Cerebellar nuclear complex (tissue), 1 donor: Measurements from ENCODE around the gene TRAF3IP1.

ENCODE experiments used
- DNase-seq, 2 experiments: peaks; one replicate each; lab custom pipeline; 2025; lab: John Stamatoyannopoulos, UW

TRAF3IP1 gene

GRCh38 chr2:238408615-238409340, 88.5 kb downstream of the TRAF3IP1 start:
- no peak for DNase-seq

- no peak for DNase-seq
These were observed 89.3 kb downstream of the TRAF3IP1 start for GRCh38 chr2:238409341-238410199.

GRCh38 chr2:238412067-238412767, 91.9 kb downstream of the TRAF3IP1 start:
- DNase-seq, result no peak

- no peak for DNase-seq
These were observed 93.0 kb downstream of the TRAF3IP1 start for GRCh38 chr2:238413368-238413767.

GRCh38 chr2:238415036-238415764, 94.9 kb downstream of the TRAF3IP1 start:
- DNase-seq, result no peak

GRCh38 chr2:238415893-238416292, 95.6 kb downstream of the TRAF3IP1 start:
- DNase-seq, result no peak

GRCh38 chr2:238418196-238418998, 98.1 kb downstream of the TRAF3IP1 start:
- DNase-seq, result no peak

GRCh38 chr2:238418999-238419546, 98.8 kb downstream of the TRAF3IP1 start:
- DNase-seq, result no peak

- no peak for DNase-seq
These were observed 100.1 kb downstream of the TRAF3IP1 start for GRCh38 chr2:238420442-238420841.

GRCh38 chr2:238420878-238421694, 100.8 kb downstream of the TRAF3IP1 start:
- no peak for DNase-seq

GRCh38 chr2:238421695-238422035, 101.3 kb downstream of the TRAF3IP1 start:
- DNase-seq, result no peak

GRCh38 chr2:238422285-238422684, 102.0 kb downstream of the TRAF3IP1 start:
- DNase-seq, result no peak

- DNase-seq, result no peak
These were observed 102.6 kb downstream of the TRAF3IP1 start for GRCh38 chr2:238422940-238423339.

- no peak for DNase-seq
These were observed 103.4 kb downstream of the TRAF3IP1 start for GRCh38 chr2:238423561-238424312.

GRCh38 chr2:238424313-238424700, 104.0 kb downstream of the TRAF3IP1 start:
- DNase-seq, result no peak

- DNase-seq, result no peak
These were observed 105.2 kb downstream of the TRAF3IP1 start for GRCh38 chr2:238425505-238425978.

GRCh38 chr2:238425979-238426567, 105.8 kb downstream of the TRAF3IP1 start:
- no peak for DNase-seq

GRCh38 chr2:238426568-238427434, 106.5 kb downstream of the TRAF3IP1 start, which contains the start of gene ASB1:
ASB1 (plus strand) TSS chr2:238426927; CDS start chr2:238427071, 144 bp downstream.
- no peak for DNase-seq
